Endothelial cell of umbilical vein (primary cell): ENCODE results near the gene CTIF. TPM values are rescaled to one million over a fixed set of nuclear protein-coding genes. Genes with fewer than 3 reads are reported as not detected.

Experiments used
- BruUV-seq: library from RNA; stranded (reverse); fragments of 400-500 nt; replicated peaks from 2 replicates; lab custom pipeline; 2021; lab: Mats Ljungman, UMichigan
- CTCF ChIA-PET: fragments of 300-600, 350-600 bp; sonication (Branson Sonifier 250); formaldehyde crosslinking; loops from one replicate; lab custom pipeline; 2021; ENCODE audit warnings: antibody characterized with exemption, inconsistent platforms; lab: Charles Lee
- POLR2A ChIA-PET: fragments of 300-600, 350-600 bp; sonication (Branson Sonifier 250); formaldehyde crosslinking; loops from one replicate; lab custom pipeline; 2021; ENCODE audit warnings: antibody characterized with exemption, inconsistent platforms; lab: Charles Lee
- DNase-seq: peaks from one replicate; pipeline ENCODE4 v3.0.0-alpha.2; 2011; ENCODE audit warnings: low read depth, low spot score
- FAIRE-seq: peaks from 2 replicates; lab custom pipeline; 2011; peaks lifted over from hg19 to GRCh38; lab: Jason Lieb, UNC
- H2AFZ ChIP-seq: 2 replicates; pipeline ENCODE4 v1.6.0; 2012; ENCODE audit warnings: low read depth, low read length, control low read depth, inconsistent platforms
- H3K27ac ChIP-seq: 2 replicates; pipeline ENCODE4 v1.5.1; 2011; ENCODE audit warnings: low read depth, mild to moderate bottlenecking, control low read depth, low read length, moderate library complexity; ENCODE audit not compliant: insufficient read depth
- H3K27me3 ChIP-seq, 2 experiments: 2 replicates each; pipeline versions ENCODE4 v1.6.0 to v1.6.1; 2011; ENCODE audit warnings: low read length in 2 of 2, mixed read lengths in 1 of 2; ENCODE audit not compliant: control insufficient read depth in 2 of 2, insufficient read depth in 2 of 2
- H3K36me3 ChIP-seq, 2 experiments: 2 replicates in 1 of 2; 3 replicates in 1 of 2; pipeline ENCODE4 v1.5.1; 2011; ENCODE audit warnings: low read length in 2 of 2, mild to moderate bottlenecking in 1 of 2, moderate library complexity in 1 of 2; ENCODE audit not compliant: control insufficient read depth in 2 of 2, insufficient read depth in 2 of 2; ENCODE audit errors: extremely low read depth in 1 of 2
- H3K4me1 ChIP-seq: 3 replicates; pipeline ENCODE4 v1.5.1; 2011; ENCODE audit warnings: mild to moderate bottlenecking, low read length; ENCODE audit not compliant: control insufficient read depth, insufficient read depth; ENCODE audit errors: extremely low read depth
- H3K4me2 ChIP-seq: 2 replicates; pipeline ENCODE4 v1.6.1; 2011; ENCODE audit warnings: low read length, control low read depth, mixed read lengths; ENCODE audit not compliant: insufficient read depth
- H3K4me3 ChIP-seq, 3 experiments: fragments of 200-600 bp in 1 of 3; sonication (generic), shearing (Covaris generic) in 1 of 3; replicated peaks in 1 of 3; 2 replicates each; pipeline ENCODE4 v1.5.1; 2011 to 2016; ENCODE audit warnings: control low read depth in 3 of 3, low read length in 3 of 3, mild to moderate bottlenecking in 2 of 3, inconsistent platforms in 1 of 3, low read depth in 1 of 3, moderate library complexity in 1 of 3; ENCODE audit not compliant: insufficient read depth in 1 of 3
- H3K79me2 ChIP-seq: 2 replicates; pipeline ENCODE4 v1.6.0; 2012; ENCODE audit warnings: low read length, inconsistent platforms; ENCODE audit not compliant: control insufficient read depth, insufficient read depth
- H3K9ac ChIP-seq: replicated peaks from 2 replicates; pipeline ENCODE3; 2011; ENCODE audit warnings: low read length, control low read depth; ENCODE audit not compliant: insufficient read depth; ENCODE audit errors: extremely low read depth
- H3K9me1 ChIP-seq: replicated peaks from 3 replicates; pipeline ENCODE4 v1.6.0; 2011; ENCODE audit warnings: mild to moderate bottlenecking, low read length; ENCODE audit not compliant: control insufficient read depth, insufficient read depth; ENCODE audit errors: extremely low read depth
- H3K9me3 ChIP-seq: replicated peaks from 2 replicates; pipeline ENCODE4 v1.5.1; 2012; ENCODE audit warnings: low read length, inconsistent platforms; ENCODE audit not compliant: control insufficient read depth, insufficient read depth
- H4K20me1 ChIP-seq: replicated peaks from 2 replicates; pipeline ENCODE3; 2011; ENCODE audit warnings: mild to moderate bottlenecking, low read length; ENCODE audit not compliant: control insufficient read depth, insufficient read depth; ENCODE audit errors: extremely low read depth
- EZH2 ChIP-seq: IDR thresholded peaks from 2 replicates; pipeline ENCODE4 v1.6.1; 2012; ENCODE audit warnings: borderline replicate concordance, low read depth, mild to moderate bottlenecking, moderate library complexity, low read length, inconsistent platforms; ENCODE audit not compliant: severe bottlenecking
- FOS ChIP-seq: IDR thresholded peaks from 2 replicates; pipeline ENCODE4 v1.6.1; 2011; ENCODE audit warnings: mild to moderate bottlenecking, low read length, moderate library complexity, borderline replicate concordance; ENCODE audit not compliant: insufficient read depth
- GATA2 ChIP-seq: IDR thresholded peaks from 2 replicates; pipeline ENCODE4 v1.7.0; 2011; ENCODE audit warnings: low read depth, mild to moderate bottlenecking, moderate library complexity, mixed read lengths, low read length; ENCODE audit not compliant: insufficient read length, insufficient read depth
- JUN ChIP-seq: IDR thresholded peaks from 2 replicates; pipeline ENCODE4 v1.6.1; 2011; ENCODE audit warnings: borderline replicate concordance, low read depth; ENCODE audit not compliant: insufficient read length, insufficient read depth
- MAX ChIP-seq: IDR thresholded peaks from 2 replicates; pipeline ENCODE4 v1.6.1; 2011; ENCODE audit not compliant: insufficient read depth, insufficient read length
- MYC ChIP-seq: IDR thresholded peaks from one replicate; pipeline ENCODE4 v1.6.1; 2011; ENCODE audit warnings: mild to moderate bottlenecking, low read depth, low read length
- POLR2A ChIP-seq: IDR thresholded peaks from 2 replicates; pipeline ENCODE4 v1.6.1; 2012; ENCODE audit warnings: low read depth, mild to moderate bottlenecking, control low read depth, low read length
- POLR2AphosphoS5 ChIP-seq: IDR thresholded peaks from 2 replicates; pipeline ENCODE4 v1.6.1; 2012; ENCODE audit warnings: low read depth, mild to moderate bottlenecking, control low read depth, low read length, moderate library complexity; ENCODE audit not compliant: insufficient read depth
- dilution Hi-C: fragments of 300-500 bp; cut with MboI; formaldehyde crosslinking; loops from one replicate; pipeline ENCODE4 v1.15.0; 2019; ENCODE audit warnings: low sequenced_read_pairs; ENCODE audit not compliant: extremely low pct_ligation_motif_present
- intact Hi-C: fragments of 100-400 bp; cut with micrococcal nuclease; formaldehyde crosslinking; loops from one replicate; pipeline ENCODE4 v1.10.0; 2022
- polyA plus RNA-seq, 4 experiments: library from polyadenylated mRNA; depleted of rRNA in 3 of 4; stranded (reverse) in 3 of 4; unstranded in 1 of 4; fragments of >200 nt; gene quantifications; 2 replicates each; pipeline versions ENCODE4 v1.2.1 to v1.2.3, GENCODE V29; 2011 to 2012; ENCODE audit warnings: missing spikeins in 1 of 4
- total RNA-seq: library from RNA; stranded (reverse); gene quantifications from 2 replicates; pipeline ENCODE4 v1.2.3, GENCODE V29; 2021
- TF ChIP-seq, protein P1 (sequence below), 2 donors: IDR thresholded peaks; 1 replicate in 1 of 2; 2 replicates in 1 of 2; pipeline ENCODE4 v1.5.1; 2011; ENCODE audit warnings: low read length in 2 of 2, mild to moderate bottlenecking in 2 of 2, moderate library complexity in 2 of 2, control low read depth in 1 of 2, inconsistent platforms in 1 of 2, low read depth in 1 of 2; ENCODE audit not compliant: insufficient read depth in 1 of 2; ENCODE audit errors: extremely low read depth in 1 of 2

Gene CTIF
- total and polyA plus RNA-seq, 2 donors (not counting 3 experiments of a cell fraction or from before 2014, with no cell fraction given), result 20.9 to 57.7 TPM

- Histone ChIP-seq H3K9ac (no peak overlapping the region), H2AFZ (no peak overlapping the region), H3K9me1 (no peaks in the 10 kb centered on the region), H3K4me3 (no peak overlapping the region), H3K79me2 (no peaks in the 10 kb centered on the region), H3K4me2 (no peak overlapping the region), H3K36me3 (no peaks in the 10 kb centered on the region), H3K27me3 (no peaks in the 10 kb centered on the region), H3K9me3 (no peaks in the 10 kb centered on the region), H3K4me1 (peaks cover 5% of the 10 kb centered on the region), H3K27ac (no peak overlapping the region), H4K20me1 (no peaks in the 10 kb centered on the region)
- dilution Hi-C loops, result no loop called here
- intact Hi-C loops, result no loop called here
- no peak for FAIRE-seq
- DNase-seq, result no peak
- TF ChIP-seq JUN (no peak), FOS (no peak), POLR2AphosphoS5 (no peak), GATA2 (no peak), MYC (no peak), POLR2A (no peak), MAX (no peak), EZH2 (no peak)
- TF ChIP-seq, protein P1, sequence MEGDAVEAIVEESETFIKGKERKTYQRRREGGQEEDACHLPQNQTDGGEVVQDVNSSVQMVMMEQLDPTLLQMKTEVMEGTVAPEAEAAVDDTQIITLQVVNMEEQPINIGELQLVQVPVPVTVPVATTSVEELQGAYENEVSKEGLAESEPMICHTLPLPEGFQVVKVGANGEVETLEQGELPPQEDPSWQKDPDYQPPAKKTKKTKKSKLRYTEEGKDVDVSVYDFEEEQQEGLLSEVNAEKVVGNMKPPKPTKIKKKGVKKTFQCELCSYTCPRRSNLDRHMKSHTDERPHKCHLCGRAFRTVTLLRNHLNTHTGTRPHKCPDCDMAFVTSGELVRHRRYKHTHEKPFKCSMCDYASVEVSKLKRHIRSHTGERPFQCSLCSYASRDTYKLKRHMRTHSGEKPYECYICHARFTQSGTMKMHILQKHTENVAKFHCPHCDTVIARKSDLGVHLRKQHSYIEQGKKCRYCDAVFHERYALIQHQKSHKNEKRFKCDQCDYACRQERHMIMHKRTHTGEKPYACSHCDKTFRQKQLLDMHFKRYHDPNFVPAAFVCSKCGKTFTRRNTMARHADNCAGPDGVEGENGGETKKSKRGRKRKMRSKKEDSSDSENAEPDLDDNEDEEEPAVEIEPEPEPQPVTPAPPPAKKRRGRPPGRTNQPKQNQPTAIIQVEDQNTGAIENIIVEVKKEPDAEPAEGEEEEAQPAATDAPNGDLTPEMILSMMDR (IDR thresholded peaks at IDR 0.05; ENCODE audit: extremely low read depth in 1 of 2, insufficient read depth in 1 of 2, low read depth in 1 of 2, low read length in 2 of 2), result no peak
- ChIA-PET CTCF (interaction anchor here (1.1 kb wide), 1 partner anchor 25 kb away, joined by 3 read pairs; no protein-coding TSS in a partner anchor), POLR2A (no interaction called here)
- BruUV-seq, result no TSS peak
These were observed 352.9 kb downstream of the CTIF start for GRCh38 chr18:48891721-48892120.
